ENCODE measurements around the gene FAM181B.

DNA sequence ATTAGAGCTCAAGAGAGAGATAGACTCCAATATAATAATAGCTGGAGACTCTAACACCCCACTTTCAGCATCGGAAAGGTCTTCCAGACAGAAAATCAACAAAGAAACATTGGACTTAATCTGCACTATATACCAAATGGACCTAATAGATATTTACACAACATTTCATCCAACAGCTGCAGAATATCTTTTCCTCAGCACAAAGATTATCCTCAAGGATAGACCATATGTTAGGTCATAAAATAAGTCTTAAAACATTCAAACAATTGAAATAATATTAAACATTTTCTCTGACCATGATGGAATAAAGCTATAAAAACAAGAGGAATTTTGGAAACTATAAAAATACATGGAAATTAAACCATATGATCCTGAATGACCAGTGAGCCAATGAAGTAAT lies 45.1 kb upstream of the FAM181B start:
- TF ChIP-seq EZH2 (IDR thresholded peaks at IDR 0.05) (no peak), POLR2AphosphoS5 (IDR thresholded peaks at IDR 0.05; ENCODE audit: borderline replicate concordance, low read depth, low read length) (no peak)

All from SK-N-MC (cell line).